Brain microvascular endothelial cell (primary cell): ENCODE results near the gene RFTN1.
A peak's percentile ranks its signal among the peaks of the same experiment; 100 is the strongest.

Experiments used
- DNase-seq: peaks from one replicate; pipeline ENCODE4 v3.0.0-alpha.2; 2020
- H3K27ac ChIP-seq: fragments of 250-450 bp; sonication (Bioruptor Pico); 2 replicates; pipeline ENCODE4 v1.5.1; 2020; ENCODE audit warnings: mild to moderate bottlenecking, moderate library complexity
- H3K27me3 ChIP-seq: fragments of 250-450 bp; sonication (Bioruptor Pico); replicated peaks from 2 replicates; pipeline ENCODE4 v1.5.1; 2020; ENCODE audit warnings: mild to moderate bottlenecking
- H3K36me3 ChIP-seq: fragments of 250-450 bp; sonication (Bioruptor Pico); replicated peaks from 2 replicates; pipeline ENCODE4 v1.5.1; 2020; ENCODE audit warnings: mild to moderate bottlenecking
- H3K4me3 ChIP-seq: 2 replicates; pipeline ENCODE4 v1.5.1; 2011; ENCODE audit warnings: low read depth, mild to moderate bottlenecking, control low read depth, low read length, moderate library complexity
- CTCF ChIP-seq: IDR thresholded peaks from 2 replicates; pipeline ENCODE4 v1.5.1; 2011; ENCODE audit warnings: low read depth, mild to moderate bottlenecking, moderate library complexity, low read length, control low read depth, inconsistent platforms; ENCODE audit errors: missing control alignments
- in situ Hi-C: cut with HindIII; loops from 2 replicates; pipeline ENCODE4 v1.10.0; 2017; ENCODE audit warnings: low sequenced_read_pairs, low pct_ligation_motif_present

RFTN1 gene

GRCh38 chr3:16456784-16457415, 56.6 kb downstream of the RFTN1 start:
- Histone ChIP-seq H3K27ac (peak overlapping the region; percentile 68), H3K36me3 (no peaks in the 10 kb centered on the region), H3K27me3 (no peaks in the 10 kb centered on the region), H3K4me3 (no peak overlapping the region)
- TF ChIP-seq CTCF = no peak
- DNase-seq = peak; percentile 94
- in situ Hi-C loops = no loop called here

DNA sequence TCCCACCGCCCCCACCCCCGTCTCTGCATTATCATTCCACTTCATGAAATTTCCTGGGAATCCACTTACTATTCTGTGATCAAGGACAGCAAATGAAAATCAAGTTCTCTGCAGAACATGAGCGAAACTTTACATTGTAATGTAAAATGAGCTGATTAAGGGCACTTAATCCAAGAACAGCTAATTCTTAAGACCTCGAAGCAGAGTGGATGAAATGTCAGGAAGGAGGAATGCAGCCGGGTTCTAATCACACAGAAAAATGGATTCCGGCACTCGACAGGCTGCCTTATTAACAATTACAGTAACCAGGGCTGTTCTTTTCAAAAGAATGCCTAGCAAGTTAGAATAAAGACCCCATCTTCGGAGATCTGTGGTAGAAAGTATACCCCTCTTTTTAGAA, 57.5 kb downstream of the RFTN1 start:
- no peak for TF ChIP-seq CTCF
- DNase-seq = no peak
- H3K4me3 ChIP-seq = no peak overlapping the region
- H3K27me3 ChIP-seq = no peaks in the 10 kb centered on the region
- peaks cover 3% of the 10 kb centered on the region for H3K36me3 ChIP-seq
- no peak overlapping the region for H3K27ac ChIP-seq
- in situ Hi-C loops = no loop called here

DNA sequence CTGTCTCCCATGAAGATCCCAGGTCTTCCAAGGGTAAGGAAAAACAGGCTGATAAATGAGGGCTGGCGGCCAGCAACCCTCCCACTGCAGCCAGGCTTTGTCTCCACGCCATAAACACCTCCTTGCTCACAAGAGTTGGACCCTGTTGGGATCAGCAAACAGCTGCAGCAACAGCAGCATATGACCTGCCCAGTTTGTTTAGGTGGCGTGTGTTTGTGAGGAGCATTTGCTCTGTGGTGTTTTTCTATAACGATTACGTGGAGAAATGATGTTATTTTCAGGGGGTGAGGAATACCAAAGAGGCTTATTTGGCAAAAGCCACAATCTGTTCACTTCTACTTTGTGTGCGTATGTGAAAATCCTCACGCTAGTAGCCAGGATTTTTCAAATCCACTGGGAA, 58.5 kb downstream of the RFTN1 start:
- TF ChIP-seq CTCF = no peak
- in situ Hi-C loops = no loop called here

GRCh38 chr3:16452261-16452660, 61.2 kb downstream of the RFTN1 start:
- in situ Hi-C loops = no loop called here
- peak overlapping the region; percentile 49 for H3K27ac ChIP-seq
- H3K36me3 ChIP-seq = peaks cover 4% of the 10 kb centered on the region
- H3K27me3 ChIP-seq = no peaks in the 10 kb centered on the region
- peak; percentile 81 for DNase-seq
- TF ChIP-seq CTCF = no peak
- H3K4me3 ChIP-seq = no peak overlapping the region

More for the DNA sequence above, 58.5 kb downstream of the RFTN1 start:
- H3K36me3 ChIP-seq = peaks cover 4% of the 10 kb centered on the region
- no peak overlapping the region for H3K4me3 ChIP-seq
- H3K27me3 ChIP-seq = no peaks in the 10 kb centered on the region
- peak overlapping the region; percentile 41 for H3K27ac ChIP-seq
- peak; percentile 68 for DNase-seq

DNA sequence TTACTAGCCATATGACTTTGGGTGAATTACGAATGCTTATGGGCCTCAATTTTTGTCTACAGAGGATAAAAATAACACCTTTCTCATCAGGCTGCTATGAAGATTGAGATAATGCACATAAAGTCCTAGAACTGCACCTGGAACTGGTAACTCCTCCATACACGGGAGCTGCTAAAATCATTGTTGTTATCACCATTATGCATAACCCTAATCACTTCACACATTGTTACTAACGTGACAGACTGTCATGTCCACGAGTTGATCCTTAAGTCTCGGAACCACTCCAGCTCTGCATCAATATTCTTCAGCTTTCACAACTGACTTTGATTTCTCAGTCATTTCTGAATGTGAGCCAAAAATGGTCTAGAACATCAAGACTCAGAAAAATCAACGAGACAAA, 64.1 kb downstream of the RFTN1 start:
- peak overlapping the region; percentile 81 for H3K27ac ChIP-seq
- no peak overlapping the region for H3K4me3 ChIP-seq
- TF ChIP-seq CTCF = no peak
- in situ Hi-C loops = no loop called here
- H3K36me3 ChIP-seq = peaks cover 4% of the 10 kb centered on the region
- H3K27me3 ChIP-seq = no peaks in the 10 kb centered on the region
- no peak for DNase-seq

GRCh38 chr3:16448639-16449070, 64.8 kb downstream of the RFTN1 start:
- H3K27me3 ChIP-seq = no peaks in the 10 kb centered on the region
- no peak overlapping the region for H3K4me3 ChIP-seq
- peaks cover 4% of the 10 kb centered on the region for H3K36me3 ChIP-seq
- in situ Hi-C loops = no loop called here
- DNase-seq = peak; percentile 97
- TF ChIP-seq CTCF = no peak
- H3K27ac ChIP-seq = peak overlapping the region; percentile 81
